ENCODE data around the gene FDPS.

DNA sequence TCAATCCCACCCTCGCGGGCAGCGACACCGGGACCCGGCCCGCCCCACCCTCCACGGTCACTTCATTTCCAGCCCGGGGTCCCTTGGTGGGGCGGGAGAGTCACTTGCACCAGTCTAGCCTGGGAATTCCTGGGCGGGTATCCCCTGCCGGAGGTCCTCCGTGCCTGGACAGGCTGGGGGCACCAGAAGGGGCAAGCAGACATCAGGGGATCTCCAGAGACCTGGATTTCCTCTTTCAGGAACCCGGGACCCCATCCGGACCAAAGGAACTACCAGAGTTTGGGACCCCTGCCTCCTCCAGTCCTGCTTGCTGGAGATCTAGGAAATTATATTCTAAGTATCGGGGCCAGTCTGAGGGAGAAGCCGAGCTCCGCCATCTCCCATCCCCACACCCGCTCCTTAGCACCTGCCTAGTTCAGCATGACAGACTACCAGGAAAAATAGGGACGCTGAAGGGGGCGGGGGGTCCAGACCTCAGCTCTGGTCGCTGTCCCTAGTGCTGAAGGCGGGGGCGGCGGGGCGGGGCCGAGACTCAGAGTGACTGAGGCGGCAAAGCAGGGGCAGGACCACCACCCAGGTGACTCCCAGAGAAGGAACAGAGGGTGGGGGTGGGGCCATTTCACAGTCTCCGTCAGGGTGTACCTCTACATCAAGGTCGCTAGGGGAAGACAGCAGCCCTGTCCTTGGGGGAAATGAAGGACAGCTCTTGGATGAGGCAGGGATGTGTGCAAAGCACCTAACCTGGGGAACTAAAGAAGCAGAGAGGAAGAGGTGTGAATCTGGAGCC is 30.6 kb upstream of the FDPS start:
- TF ChIP-seq, protein P1, sequence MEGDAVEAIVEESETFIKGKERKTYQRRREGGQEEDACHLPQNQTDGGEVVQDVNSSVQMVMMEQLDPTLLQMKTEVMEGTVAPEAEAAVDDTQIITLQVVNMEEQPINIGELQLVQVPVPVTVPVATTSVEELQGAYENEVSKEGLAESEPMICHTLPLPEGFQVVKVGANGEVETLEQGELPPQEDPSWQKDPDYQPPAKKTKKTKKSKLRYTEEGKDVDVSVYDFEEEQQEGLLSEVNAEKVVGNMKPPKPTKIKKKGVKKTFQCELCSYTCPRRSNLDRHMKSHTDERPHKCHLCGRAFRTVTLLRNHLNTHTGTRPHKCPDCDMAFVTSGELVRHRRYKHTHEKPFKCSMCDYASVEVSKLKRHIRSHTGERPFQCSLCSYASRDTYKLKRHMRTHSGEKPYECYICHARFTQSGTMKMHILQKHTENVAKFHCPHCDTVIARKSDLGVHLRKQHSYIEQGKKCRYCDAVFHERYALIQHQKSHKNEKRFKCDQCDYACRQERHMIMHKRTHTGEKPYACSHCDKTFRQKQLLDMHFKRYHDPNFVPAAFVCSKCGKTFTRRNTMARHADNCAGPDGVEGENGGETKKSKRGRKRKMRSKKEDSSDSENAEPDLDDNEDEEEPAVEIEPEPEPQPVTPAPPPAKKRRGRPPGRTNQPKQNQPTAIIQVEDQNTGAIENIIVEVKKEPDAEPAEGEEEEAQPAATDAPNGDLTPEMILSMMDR (conservative IDR thresholded peaks at IDR 0.05; ENCODE audit: low read depth, low read length) = peak; percentile 54
- no peak for TF ChIP-seq EZH2 (IDR thresholded peaks at IDR 0.05; ENCODE audit: low read length, unreplicated experiment)
